Esophagus muscularis mucosa (tissue), 3 donors: Measurements from ENCODE around the gene MOB3A.

Experiments
- POLR2A ChIP-seq: fragments of 450-650 bp; IDR thresholded peaks from one replicate; pipeline ENCODE4 v1.6.1; 2017; ENCODE audit warnings: antibody characterized with exemption, moderate library complexity, mild to moderate bottlenecking, low read depth
- TF ChIP-seq, protein P1 (sequence below), 3 experiments: fragments of 200-600 bp in 2 of 3; fragments of 450-650 bp in 1 of 3; sonication (generic) in 2 of 3; IDR thresholded peaks; one replicate each; pipeline ENCODE4 v1.5.1; 2017 to 2019; ENCODE audit warnings: antibody characterized with exemption in 3 of 3, mild to moderate bottlenecking in 2 of 3, moderate library complexity in 1 of 3

DNA sequence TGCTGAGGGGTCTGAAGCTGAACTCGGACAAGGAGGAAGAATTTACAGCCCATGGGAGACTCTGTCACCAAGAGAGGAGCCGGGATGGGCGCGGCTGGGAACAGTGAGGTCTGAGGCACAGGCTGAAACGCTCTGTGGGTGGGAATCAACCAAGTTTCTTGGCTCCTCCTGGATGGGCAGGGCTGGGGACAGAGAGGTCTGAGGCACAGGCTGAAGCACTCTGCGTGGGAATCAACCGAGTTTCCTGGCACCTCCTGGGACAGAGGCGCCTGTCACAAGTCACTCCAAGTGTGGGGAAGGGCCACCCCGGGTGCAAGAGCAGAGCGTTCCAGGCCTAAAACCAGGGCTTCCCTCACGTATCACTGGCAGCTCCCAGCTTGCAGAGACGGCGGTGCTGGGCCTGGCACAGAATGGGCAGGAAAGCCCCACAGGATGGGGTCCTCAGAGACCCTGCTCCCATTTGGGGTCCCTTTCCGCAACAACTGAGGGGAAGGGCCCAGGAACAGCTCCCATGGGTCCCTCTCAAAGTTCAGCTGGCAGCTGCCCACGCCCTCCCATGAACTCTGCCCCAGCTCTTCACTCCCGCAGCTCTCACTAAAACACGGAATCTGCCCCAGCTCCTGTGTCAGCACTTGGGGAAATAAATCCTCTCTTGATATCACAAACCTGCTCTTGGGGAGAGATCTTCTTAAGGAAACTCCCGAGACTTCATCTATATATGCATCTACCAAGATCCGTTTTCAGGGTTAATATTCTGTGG lies 36.8 kb upstream of the MOB3A start:
- TF ChIP-seq, protein P1, sequence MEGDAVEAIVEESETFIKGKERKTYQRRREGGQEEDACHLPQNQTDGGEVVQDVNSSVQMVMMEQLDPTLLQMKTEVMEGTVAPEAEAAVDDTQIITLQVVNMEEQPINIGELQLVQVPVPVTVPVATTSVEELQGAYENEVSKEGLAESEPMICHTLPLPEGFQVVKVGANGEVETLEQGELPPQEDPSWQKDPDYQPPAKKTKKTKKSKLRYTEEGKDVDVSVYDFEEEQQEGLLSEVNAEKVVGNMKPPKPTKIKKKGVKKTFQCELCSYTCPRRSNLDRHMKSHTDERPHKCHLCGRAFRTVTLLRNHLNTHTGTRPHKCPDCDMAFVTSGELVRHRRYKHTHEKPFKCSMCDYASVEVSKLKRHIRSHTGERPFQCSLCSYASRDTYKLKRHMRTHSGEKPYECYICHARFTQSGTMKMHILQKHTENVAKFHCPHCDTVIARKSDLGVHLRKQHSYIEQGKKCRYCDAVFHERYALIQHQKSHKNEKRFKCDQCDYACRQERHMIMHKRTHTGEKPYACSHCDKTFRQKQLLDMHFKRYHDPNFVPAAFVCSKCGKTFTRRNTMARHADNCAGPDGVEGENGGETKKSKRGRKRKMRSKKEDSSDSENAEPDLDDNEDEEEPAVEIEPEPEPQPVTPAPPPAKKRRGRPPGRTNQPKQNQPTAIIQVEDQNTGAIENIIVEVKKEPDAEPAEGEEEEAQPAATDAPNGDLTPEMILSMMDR (IDR thresholded peaks at IDR 0.05): no peak
- TF ChIP-seq POLR2A: no peak
